DOHH2 (cell line): ENCODE measurements around the gene PCYT1A.

Experiments
- EZH2phosphoT487 ChIP-seq: fragments of 200-600 bp; sonication (generic); IDR thresholded peaks from 2 replicates; pipeline ENCODE4 v1.6.1; 2017; ENCODE audit warnings: borderline replicate concordance, mild to moderate bottlenecking, antibody characterized with exemption, low read length, moderate library complexity, mixed read lengths
- TF ChIP-seq, protein P1 (sequence below): fragments of 200-600 bp; sonication (generic); IDR thresholded peaks from one replicate; pipeline ENCODE4 v1.5.1; 2014; ENCODE audit warnings: antibody characterized with exemption, mild to moderate bottlenecking, low read depth, low read length; ENCODE audit not compliant: poor library complexity, severe bottlenecking

DNA sequence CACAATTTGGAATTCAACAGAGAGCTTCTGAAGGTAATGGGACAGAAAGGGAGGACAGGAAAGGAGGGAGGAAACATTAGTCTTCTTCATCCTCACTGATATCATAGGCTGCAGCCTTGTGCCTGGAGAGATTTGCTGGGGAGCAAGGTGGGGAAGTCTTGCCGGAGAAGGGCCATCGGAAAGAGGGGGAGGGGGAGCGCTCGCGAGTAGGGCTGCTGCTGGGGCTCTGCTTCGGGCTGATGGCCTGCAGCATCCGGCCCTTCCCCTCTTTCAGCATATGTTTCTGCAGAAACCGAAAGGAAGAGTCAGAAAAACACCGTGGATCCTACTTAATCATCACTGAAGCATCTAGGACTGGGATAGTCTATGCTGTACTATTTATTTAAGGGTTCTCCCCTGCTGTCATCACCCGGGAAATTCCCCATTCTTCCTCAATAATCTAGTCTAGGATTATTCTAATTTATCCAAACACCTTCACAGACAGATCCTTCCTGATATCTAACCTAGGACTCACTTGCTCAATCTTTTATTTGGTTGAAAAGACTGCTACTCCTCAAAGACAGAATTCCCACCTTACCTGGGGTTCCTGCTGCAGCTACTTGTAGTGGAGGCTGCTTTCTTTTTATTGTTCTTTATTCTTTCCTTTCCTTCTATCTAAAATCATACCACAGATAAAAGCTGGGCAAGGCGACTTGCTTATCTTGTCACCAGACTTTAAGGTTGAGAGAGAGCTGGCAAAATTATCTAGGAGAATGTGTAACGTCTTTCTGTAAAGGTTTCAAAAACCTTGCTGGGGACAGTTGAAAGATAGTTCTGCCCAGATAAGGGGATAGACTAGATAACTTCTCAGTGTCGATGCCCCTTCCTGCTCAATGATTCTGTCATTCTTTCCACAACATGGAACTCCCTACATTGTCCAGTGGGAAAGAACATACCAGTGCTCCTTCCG, 48.6 kb downstream of the PCYT1A start:
- TF ChIP-seq, protein P1, sequence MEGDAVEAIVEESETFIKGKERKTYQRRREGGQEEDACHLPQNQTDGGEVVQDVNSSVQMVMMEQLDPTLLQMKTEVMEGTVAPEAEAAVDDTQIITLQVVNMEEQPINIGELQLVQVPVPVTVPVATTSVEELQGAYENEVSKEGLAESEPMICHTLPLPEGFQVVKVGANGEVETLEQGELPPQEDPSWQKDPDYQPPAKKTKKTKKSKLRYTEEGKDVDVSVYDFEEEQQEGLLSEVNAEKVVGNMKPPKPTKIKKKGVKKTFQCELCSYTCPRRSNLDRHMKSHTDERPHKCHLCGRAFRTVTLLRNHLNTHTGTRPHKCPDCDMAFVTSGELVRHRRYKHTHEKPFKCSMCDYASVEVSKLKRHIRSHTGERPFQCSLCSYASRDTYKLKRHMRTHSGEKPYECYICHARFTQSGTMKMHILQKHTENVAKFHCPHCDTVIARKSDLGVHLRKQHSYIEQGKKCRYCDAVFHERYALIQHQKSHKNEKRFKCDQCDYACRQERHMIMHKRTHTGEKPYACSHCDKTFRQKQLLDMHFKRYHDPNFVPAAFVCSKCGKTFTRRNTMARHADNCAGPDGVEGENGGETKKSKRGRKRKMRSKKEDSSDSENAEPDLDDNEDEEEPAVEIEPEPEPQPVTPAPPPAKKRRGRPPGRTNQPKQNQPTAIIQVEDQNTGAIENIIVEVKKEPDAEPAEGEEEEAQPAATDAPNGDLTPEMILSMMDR: no peak
- no peak for TF ChIP-seq EZH2phosphoT487
